Measurements from ENCODE around the gene RWDD2A. TPM values are rescaled to one million over a fixed set of nuclear protein-coding genes. Genes with fewer than 3 reads are reported as not detected.

The RWDD2A gene
- total RNA-seq, 1 experiment from 2014 or later = 4.0 TPM

- Mint-ChIP-seq H3K27ac (ENCODE audit: unreplicated experiment) (no peak overlapping the region), H3K4me3 (ENCODE audit: low read depth, unreplicated experiment) (no peak overlapping the region), H3K9me3 (ENCODE audit: low read depth, unreplicated experiment) (peaks cover 2% of the 10 kb centered on the region), H3K36me3 (ENCODE audit: insufficient read depth, unreplicated experiment) (peaks cover 5% of the 10 kb centered on the region), H3K4me1 (ENCODE audit: low read depth, unreplicated experiment) (peaks cover 1% of the 10 kb centered on the region), H3K27me3 (ENCODE audit: unreplicated experiment) (no peaks in the 10 kb centered on the region)
- TF ChIP-seq CTCF (IDR thresholded peaks at IDR 0.05; ENCODE audit: unreplicated experiment) = no peak
- intact Hi-C loops (cut with micrococcal nuclease; ENCODE audit: unreplicated experiment) = no loop called here
- CTCF ChIA-PET = no interaction called here
- no peak for DNase-seq
- no TSS peak for BruUV-seq (replicated peaks)
Observed at GRCh38 chr6:83247471-83247870, 54.3 kb downstream of the RWDD2A start.

Other genes starting within 250 kb of the RWDD2A start
- gene UBE3D, start 127.5 kb upstream of the RWDD2A start, total RNA-seq (2022) = 8.4 and 9.5 TPM in 2 replicates
- gene DOP1A, start 125.7 kb upstream of the RWDD2A start, total RNA-seq (2022) = 23.7 and 24.4 TPM in 2 replicates
- gene PGM3, start 92 bp upstream of the RWDD2A start, total RNA-seq (2022) = 41.2 and 46.6 TPM in 2 replicates
- gene ME1, start 237.7 kb downstream of the RWDD2A start, total RNA-seq (2022) = 11.4 and 14.5 TPM in 2 replicates